ENCODE results near the gene KRTAP1-4.

KRTAP1-4 gene

DNA sequence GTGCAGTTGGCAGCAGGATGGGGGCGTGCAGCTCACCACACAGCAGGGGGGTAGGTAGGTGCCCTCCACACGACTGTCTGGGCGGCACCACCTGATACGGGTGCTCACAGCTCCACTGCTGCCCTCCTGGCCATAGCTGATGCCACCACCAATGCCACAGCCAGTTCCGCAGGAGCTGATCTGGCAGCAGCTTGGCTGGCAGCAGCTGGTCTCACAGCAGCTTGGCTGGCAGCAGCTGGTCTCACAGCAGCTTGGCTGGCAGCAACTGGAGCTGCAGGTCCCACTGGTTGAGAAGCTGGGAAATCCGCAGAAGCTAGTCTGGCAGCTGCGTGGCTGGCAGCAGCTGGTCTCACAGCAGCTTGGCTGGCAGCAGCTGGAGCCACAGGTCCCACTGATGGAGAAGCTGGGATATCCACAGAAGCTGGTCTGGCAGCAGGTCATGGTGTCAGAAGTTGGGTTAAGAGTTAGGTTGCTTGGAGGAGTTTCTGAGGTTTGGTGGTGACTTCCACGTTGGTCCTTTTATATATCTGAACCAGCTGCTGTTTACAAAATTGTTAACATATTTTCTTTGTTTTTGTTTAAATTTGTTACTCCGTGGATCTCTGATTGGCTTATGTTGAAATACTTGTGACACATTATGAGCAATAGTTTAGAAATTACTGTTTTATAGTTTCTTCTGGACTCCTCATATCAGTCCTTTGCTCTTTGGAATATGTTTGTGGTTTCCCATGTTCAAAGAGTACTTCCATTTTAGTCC is 3.1 kb downstream of the KRTAP1-4 start, which contains the start of gene KRTAP1-5:
TSS of gene KRTAP1-5 (minus strand) at position 494 of the 757 bp plus-strand sequence. CDS start at position 441, 53 bp downstream.
- no peak for TF ChIP-seq EZH2phosphoT487 (IDR thresholded peaks at IDR 0.05; ENCODE audit: low read depth)
- TF ChIP-seq, protein P1, sequence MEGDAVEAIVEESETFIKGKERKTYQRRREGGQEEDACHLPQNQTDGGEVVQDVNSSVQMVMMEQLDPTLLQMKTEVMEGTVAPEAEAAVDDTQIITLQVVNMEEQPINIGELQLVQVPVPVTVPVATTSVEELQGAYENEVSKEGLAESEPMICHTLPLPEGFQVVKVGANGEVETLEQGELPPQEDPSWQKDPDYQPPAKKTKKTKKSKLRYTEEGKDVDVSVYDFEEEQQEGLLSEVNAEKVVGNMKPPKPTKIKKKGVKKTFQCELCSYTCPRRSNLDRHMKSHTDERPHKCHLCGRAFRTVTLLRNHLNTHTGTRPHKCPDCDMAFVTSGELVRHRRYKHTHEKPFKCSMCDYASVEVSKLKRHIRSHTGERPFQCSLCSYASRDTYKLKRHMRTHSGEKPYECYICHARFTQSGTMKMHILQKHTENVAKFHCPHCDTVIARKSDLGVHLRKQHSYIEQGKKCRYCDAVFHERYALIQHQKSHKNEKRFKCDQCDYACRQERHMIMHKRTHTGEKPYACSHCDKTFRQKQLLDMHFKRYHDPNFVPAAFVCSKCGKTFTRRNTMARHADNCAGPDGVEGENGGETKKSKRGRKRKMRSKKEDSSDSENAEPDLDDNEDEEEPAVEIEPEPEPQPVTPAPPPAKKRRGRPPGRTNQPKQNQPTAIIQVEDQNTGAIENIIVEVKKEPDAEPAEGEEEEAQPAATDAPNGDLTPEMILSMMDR (IDR thresholded peaks at IDR 0.05; ENCODE audit: low read depth, low read length), result no peak
- Histone ChIP-seq H4K20me1 (ENCODE audit: insufficient read depth, low read length) (no peaks in the 10 kb centered on the region), H3K79me2 (ENCODE audit: low read length) (no peaks in the 10 kb centered on the region), H3K4me2 (ENCODE audit: low read length) (no peak within 1 kb of the TSS), H2AFZ (ENCODE audit: low read depth, low read length) (no peak within 1 kb of the TSS), H3K4me1 (ENCODE audit: low read length) (no peaks in the 10 kb centered on the region), H3K4me3 (ENCODE audit: low read length) (no peak within 1 kb of the TSS), H3K9ac (ENCODE audit: low read length) (no peak within 1 kb of the TSS), H3K9me3 (ENCODE audit: insufficient read depth, low read length) (no peaks in the 10 kb centered on the region), H3K27ac (ENCODE audit: low read length) (no peak within 1 kb of the TSS), H3K27me3 (ENCODE audit: low read depth, low read length) (peaks cover 26% of the 10 kb centered on the region; the same call in 1 of the 2 replicates), H3K36me3 (replicated peaks; ENCODE audit: low read depth, low read length) (no peaks in the 10 kb centered on the region)

DNA sequence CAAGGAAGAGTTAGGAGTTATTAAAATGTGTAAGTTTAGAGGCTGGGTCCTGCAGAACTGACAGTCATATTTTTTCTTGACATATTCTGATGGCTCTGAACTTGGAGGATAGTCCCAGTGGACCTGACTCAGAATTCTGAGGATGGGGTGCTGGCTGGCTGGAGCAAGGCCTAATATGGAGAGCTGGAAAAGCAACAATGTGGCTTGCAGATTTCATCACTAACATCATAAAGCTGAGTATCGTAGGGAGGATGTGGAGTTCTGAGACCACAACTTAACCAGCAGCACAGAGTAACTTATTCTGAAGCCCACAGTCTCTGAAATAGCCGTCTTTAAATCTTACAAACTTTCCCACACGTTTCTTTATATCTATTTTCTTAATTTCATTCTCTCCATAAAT is 5.3 kb downstream of the KRTAP1-4 start:
- H3K27me3 ChIP-seq (ENCODE audit: low read depth, low read length), result peaks cover 15% of the 10 kb centered on the region; the same call in 1 of the 2 replicates
- H3K4me2 ChIP-seq (ENCODE audit: low read length), result no peak overlapping the region
- no peak overlapping the region for H3K27ac ChIP-seq (ENCODE audit: low read length)
- no peak overlapping the region for H3K9ac ChIP-seq (ENCODE audit: low read length)
- no peak overlapping the region for H2AFZ ChIP-seq (ENCODE audit: low read depth, low read length)
- no peak overlapping the region for H3K4me3 ChIP-seq (ENCODE audit: low read length)
- H3K79me2 ChIP-seq (ENCODE audit: low read length), result no peaks in the 10 kb centered on the region
- H3K9me3 ChIP-seq (ENCODE audit: insufficient read depth, low read length), result no peaks in the 10 kb centered on the region
- TF ChIP-seq EZH2phosphoT487 (IDR thresholded peaks at IDR 0.05; ENCODE audit: low read depth), result no peak
- TF ChIP-seq, protein P1 (IDR thresholded peaks at IDR 0.05; ENCODE audit: low read depth, low read length), result no peak
- no peaks in the 10 kb centered on the region for H4K20me1 ChIP-seq (ENCODE audit: insufficient read depth, low read length)
- no peaks in the 10 kb centered on the region for H3K4me1 ChIP-seq (ENCODE audit: low read length)
- H3K36me3 ChIP-seq (replicated peaks; ENCODE audit: low read depth, low read length), result no peaks in the 10 kb centered on the region

DNA sequence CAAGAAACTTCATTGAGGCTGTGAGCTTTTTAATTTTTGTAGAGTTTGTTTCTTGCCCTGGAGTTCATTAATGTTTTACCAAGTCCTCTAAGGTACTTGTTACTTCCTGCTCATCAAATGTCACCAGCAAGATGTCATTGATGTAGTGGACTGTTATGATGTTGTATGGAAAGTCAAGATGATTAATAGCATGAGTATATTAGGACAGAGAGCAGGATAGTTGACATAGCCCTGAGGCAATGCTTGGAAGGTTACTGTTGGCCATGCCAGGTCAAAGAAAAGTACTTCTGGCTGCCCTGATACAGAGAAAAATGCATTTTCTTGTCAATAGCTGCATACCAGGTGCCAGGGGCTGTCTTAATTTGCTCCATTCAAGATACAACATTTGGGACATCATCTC is 9.7 kb downstream of the KRTAP1-4 start:
- no peak for TF ChIP-seq EZH2phosphoT487 (IDR thresholded peaks at IDR 0.05; ENCODE audit: low read depth)
- TF ChIP-seq, protein P1 (IDR thresholded peaks at IDR 0.05; ENCODE audit: low read depth, low read length), result no peak
- Histone ChIP-seq H3K4me1 (ENCODE audit: low read length) (no peaks in the 10 kb centered on the region), H3K27me3 (ENCODE audit: low read depth, low read length) (peaks cover 15% of the 10 kb centered on the region), H2AFZ (ENCODE audit: low read depth, low read length) (no peak overlapping the region), H3K4me3 (ENCODE audit: low read length) (no peak overlapping the region), H3K9me3 (ENCODE audit: insufficient read depth, low read length) (no peaks in the 10 kb centered on the region), H4K20me1 (ENCODE audit: insufficient read depth, low read length) (no peaks in the 10 kb centered on the region), H3K9ac (ENCODE audit: low read length) (no peak overlapping the region), H3K36me3 (replicated peaks; ENCODE audit: low read depth, low read length) (no peaks in the 10 kb centered on the region), H3K27ac (ENCODE audit: low read length) (no peak overlapping the region), H3K4me2 (ENCODE audit: low read length) (no peak overlapping the region), H3K79me2 (ENCODE audit: low read length) (no peaks in the 10 kb centered on the region)

DNA sequence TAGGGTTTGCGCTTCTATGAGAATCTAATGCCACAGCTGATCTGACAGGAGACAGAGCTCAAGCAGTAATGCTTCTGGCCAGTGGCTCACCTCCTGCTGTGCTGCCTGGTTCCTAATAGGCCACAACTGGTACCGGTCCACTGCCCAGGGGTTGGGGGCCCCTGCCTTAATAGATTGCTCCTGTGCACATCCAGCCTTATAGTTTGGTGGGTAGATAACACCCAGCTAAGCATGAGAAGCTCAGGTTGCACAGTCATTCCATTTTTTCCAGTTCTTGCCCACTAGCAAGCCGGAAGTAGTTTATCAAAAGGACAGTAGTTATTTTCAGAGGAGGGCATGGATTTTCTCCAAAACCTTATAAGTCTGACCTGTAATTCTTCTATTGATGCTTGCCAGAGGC is 10.6 kb downstream of the KRTAP1-4 start:
- H3K36me3 ChIP-seq (replicated peaks; ENCODE audit: low read depth, low read length), result no peaks in the 10 kb centered on the region
- H3K9ac ChIP-seq (ENCODE audit: low read length), result no peak overlapping the region
- H4K20me1 ChIP-seq (ENCODE audit: insufficient read depth, low read length), result no peaks in the 10 kb centered on the region
- H3K27me3 ChIP-seq (ENCODE audit: low read depth, low read length), result peaks cover 22% of the 10 kb centered on the region
- no peak overlapping the region for H2AFZ ChIP-seq (ENCODE audit: low read depth, low read length)
- H3K4me1 ChIP-seq (ENCODE audit: low read length), result no peaks in the 10 kb centered on the region
- no peaks in the 10 kb centered on the region for H3K79me2 ChIP-seq (ENCODE audit: low read length)
- H3K4me2 ChIP-seq (ENCODE audit: low read length), result no peak overlapping the region
- H3K27ac ChIP-seq (ENCODE audit: low read length), result no peak overlapping the region
- TF ChIP-seq, protein P1 (IDR thresholded peaks at IDR 0.05; ENCODE audit: low read depth, low read length), result no peak
- TF ChIP-seq EZH2phosphoT487 (IDR thresholded peaks at IDR 0.05; ENCODE audit: low read depth), result no peak
- no peak overlapping the region for H3K4me3 ChIP-seq (ENCODE audit: low read length)
- no peaks in the 10 kb centered on the region for H3K9me3 ChIP-seq (ENCODE audit: insufficient read depth, low read length)
